GM19035 (cell line): Measurements from ENCODE around the gene MYO5B.

Source experiments
- ATAC-seq: cut with Tn5 transposase; IDR thresholded peaks from one replicate; pipeline ENCODE4 v1.9.1; 2021; ENCODE audit not compliant: unreplicated experiment

Gene MYO5B

GRCh38 chr18:49934457-49934856 lies 260.5 kb downstream of the MYO5B start:
- ATAC-seq, result no peak

- ATAC-seq, result no peak
Observed at GRCh38 chr18:49933530-49934128, 261.3 kb downstream of the MYO5B start.

GRCh38 chr18:49931760-49932159 lies 263.2 kb downstream of the MYO5B start:
- no peak for ATAC-seq

- ATAC-seq, result no peak
Observed at GRCh38 chr18:49931179-49931578, 263.8 kb downstream of the MYO5B start.

- no peak for ATAC-seq
Observed at GRCh38 chr18:49926106-49926745, 268.7 kb downstream of the MYO5B start.

GRCh38 chr18:49924293-49924983 lies 270.5 kb downstream of the MYO5B start:
- ATAC-seq, result no peak

GRCh38 chr18:49922228-49922627 lies 272.7 kb downstream of the MYO5B start:
- ATAC-seq, result no peak

- ATAC-seq, result no peak
Observed at GRCh38 chr18:49921318-49921985, 273.5 kb downstream of the MYO5B start.

GRCh38 chr18:49920731-49921130 lies 274.2 kb downstream of the MYO5B start:
- ATAC-seq, result no peak

- ATAC-seq, result no peak
Observed at GRCh38 chr18:49917742-49918141, 277.2 kb downstream of the MYO5B start.

- ATAC-seq, result no peak
Observed at GRCh38 chr18:49915352-49915751, 279.6 kb downstream of the MYO5B start.

- ATAC-seq, result no peak
Observed at GRCh38 chr18:49913221-49913620, 281.7 kb downstream of the MYO5B start.

- ATAC-seq, result no peak
Observed at GRCh38 chr18:49911427-49911826, 283.5 kb downstream of the MYO5B start.

GRCh38 chr18:49910986-49911385 lies 284.0 kb downstream of the MYO5B start:
- no peak for ATAC-seq

- no peak for ATAC-seq
Observed at GRCh38 chr18:49910019-49910418, 284.9 kb downstream of the MYO5B start.

GRCh38 chr18:49907346-49907929 lies 287.5 kb downstream of the MYO5B start:
- no peak for ATAC-seq

- no peak for ATAC-seq
Observed at GRCh38 chr18:49905771-49906170, 289.2 kb downstream of the MYO5B start.

- ATAC-seq, result no peak
Observed at GRCh38 chr18:49904871-49905555, 289.9 kb downstream of the MYO5B start.

- ATAC-seq, result no peak
Observed at GRCh38 chr18:49901862-49902340, 293.0 kb downstream of the MYO5B start.

- ATAC-seq, result no peak
Observed at GRCh38 chr18:49899657-49900330, 295.2 kb downstream of the MYO5B start.
